Head of caudate nucleus (tissue), 42 donors: ENCODE data around the gene USP51.
"Not testable (repeated sequence)": the region's sequence is repeated elsewhere in the genome, so short reads cannot be mapped to it uniquely, and the experiment has no call there.

Experiments used
- DNase-seq, 42 donors: peaks; one replicate each; pipeline versions ENCODE4 v3.0.0 to v3.0.0-alpha.2; 2020 to 2021; ENCODE audit warnings: mixed read lengths in 7 of 42
- intact Hi-C: fragments of 100-400 bp; cut with DNase I; formaldehyde crosslinking; loops from one replicate; pipeline ENCODE4 v1.15.0; 2022

Gene USP51

DNA sequence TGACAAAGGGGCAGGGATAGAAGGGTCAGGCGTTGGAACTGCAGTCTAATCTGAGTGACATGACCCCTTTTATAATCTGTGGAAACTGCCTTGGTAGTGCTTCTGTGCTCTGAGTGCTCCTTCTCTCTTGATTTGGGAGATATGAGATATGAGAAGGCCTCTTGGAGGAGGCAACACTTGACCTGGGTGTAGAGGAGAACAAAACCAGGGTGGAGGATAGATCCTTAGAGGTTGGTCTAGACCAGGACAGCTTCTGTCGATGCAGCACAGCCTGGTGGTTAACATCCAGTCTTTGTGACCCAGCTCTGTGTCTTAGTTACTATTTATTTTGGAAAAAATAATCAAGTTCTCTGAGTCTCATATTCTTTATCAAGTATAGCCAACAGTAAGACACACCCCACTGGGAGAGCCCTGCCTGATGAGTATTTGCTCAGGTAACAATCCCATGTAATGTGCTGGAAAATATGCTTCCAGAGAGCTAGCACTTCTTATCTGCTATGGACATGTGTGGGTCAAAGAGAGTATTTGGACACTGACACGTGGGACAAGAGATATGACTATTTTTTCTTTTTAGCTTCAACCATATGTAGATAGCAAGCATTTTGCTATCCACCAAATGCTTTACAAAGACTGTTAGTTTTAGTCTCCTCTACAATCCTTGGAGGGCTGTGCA is 9.1 kb downstream of the USP51 start:
- intact Hi-C loops = no loop called here
- DNase-seq = no peak

DNA sequence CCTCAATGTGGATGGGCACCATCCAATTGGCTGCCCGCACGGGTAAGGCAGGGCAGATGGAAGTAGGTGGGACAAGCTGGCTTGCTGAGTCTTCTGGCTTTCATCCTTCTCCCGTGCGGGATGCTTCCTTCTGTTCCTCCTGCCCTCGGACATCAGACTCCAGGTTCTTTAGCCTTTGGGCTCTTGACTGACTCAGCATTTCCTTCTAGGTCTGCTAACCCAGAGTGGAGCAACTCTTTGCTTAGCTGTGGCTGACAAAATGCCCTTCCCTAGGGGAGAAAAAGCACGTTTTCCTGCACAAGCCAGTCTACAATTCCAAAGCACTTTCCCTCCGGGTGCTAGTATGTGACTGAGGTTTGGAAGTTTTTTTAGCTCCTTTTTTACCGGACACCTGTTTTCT is 9.7 kb downstream of the USP51 start:
- intact Hi-C loops, DNase-seq: not testable (repeated sequence)

GRCh38 chrX:55465791-55466190 is 23.9 kb downstream of the USP51 start:
- DNase-seq, intact Hi-C loops: not testable (repeated sequence)

DNA sequence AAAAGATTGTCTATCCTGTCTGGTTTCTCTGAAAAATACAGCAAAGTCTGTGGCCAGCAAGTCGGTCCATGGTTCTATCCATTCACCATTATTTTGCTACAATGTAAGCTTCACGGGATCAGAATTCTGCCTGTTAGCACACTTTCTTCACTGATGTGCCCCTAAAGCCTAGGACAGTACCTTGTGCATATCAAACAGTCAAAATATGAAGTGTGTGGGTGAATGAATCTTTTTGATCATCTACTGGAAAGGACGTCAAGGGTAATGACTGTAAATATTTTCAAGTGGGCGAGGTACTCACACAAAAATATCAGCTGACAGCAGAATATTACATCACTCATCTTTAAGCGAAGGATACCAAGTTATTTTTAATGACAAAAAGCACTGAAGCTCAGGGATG is 24.5 kb downstream of the USP51 start:
- DNase-seq, intact Hi-C loops: not testable (repeated sequence)

DNA sequence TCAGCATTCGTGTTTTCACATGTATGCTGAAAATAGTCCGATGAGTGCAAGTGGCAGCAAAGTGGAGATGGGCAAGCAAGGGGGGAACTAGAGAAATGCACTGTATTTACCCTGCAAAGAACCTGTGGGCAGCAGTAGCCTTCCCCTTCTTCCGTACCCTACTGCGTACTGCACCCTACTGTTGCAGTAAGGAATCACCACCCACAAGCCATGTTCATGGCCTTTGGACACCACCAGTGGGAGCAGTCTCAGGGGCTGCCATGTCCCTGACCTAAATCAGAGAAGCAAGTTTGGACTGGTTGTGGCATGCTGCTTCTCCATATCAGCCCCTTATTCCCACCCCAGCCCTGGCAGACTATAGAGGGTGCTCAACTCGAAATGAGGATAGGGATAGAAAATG is 25.6 kb downstream of the USP51 start:
- DNase-seq, intact Hi-C loops: not testable (repeated sequence)

GRCh38 chrX:55459926-55460325 is 29.7 kb downstream of the USP51 start:
- DNase-seq, intact Hi-C loops: not testable (repeated sequence)

DNA sequence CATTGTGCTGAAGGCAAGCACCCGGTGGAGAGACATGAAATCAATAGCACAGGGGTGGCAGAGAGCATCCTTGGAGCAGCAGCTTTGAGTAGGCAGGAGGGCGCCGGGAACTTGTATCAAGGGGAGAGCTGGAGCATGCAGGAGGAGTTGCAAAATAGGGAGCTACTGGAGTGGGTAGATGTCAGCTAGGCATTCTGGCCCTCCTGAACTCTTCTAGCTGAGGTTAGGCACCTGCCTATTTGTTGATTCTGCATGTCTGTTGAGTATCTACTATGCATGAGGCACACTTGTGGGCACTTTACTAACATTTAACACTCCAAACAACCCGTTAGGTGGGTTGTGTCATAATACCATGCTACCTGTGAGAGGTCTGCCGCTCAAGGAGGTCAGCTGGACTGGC is 30.2 kb downstream of the USP51 start:
- DNase-seq, intact Hi-C loops: not testable (repeated sequence)

DNA sequence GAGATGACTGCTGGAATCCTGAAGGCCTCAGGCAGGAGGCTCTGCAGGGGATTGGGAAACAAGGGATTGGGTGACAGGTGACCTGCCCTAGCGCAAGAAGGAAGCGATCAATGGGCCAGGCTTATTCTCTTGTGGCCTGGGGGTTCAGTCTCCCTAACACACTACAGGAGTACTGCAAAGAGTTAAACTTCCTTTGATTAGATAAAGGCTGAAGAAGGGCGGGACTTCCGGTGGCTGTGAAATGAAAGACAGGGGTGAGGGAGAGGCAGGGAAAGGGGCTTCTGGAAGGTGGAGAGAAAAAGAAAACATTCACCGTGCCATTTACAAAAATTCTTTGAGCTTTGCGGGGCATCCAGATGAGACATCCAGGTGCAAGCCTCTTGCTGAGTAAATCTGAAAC is 33.9 kb downstream of the USP51 start:
- intact Hi-C loops, DNase-seq: not testable (repeated sequence)

- peak in 3 of 42 donors; percentile 3 to 32 (median 10) for DNase-seq
- intact Hi-C loops = no loop called here
These were observed 36.9 kb downstream of the USP51 start for GRCh38 chrX:55452833-55453124.

DNA sequence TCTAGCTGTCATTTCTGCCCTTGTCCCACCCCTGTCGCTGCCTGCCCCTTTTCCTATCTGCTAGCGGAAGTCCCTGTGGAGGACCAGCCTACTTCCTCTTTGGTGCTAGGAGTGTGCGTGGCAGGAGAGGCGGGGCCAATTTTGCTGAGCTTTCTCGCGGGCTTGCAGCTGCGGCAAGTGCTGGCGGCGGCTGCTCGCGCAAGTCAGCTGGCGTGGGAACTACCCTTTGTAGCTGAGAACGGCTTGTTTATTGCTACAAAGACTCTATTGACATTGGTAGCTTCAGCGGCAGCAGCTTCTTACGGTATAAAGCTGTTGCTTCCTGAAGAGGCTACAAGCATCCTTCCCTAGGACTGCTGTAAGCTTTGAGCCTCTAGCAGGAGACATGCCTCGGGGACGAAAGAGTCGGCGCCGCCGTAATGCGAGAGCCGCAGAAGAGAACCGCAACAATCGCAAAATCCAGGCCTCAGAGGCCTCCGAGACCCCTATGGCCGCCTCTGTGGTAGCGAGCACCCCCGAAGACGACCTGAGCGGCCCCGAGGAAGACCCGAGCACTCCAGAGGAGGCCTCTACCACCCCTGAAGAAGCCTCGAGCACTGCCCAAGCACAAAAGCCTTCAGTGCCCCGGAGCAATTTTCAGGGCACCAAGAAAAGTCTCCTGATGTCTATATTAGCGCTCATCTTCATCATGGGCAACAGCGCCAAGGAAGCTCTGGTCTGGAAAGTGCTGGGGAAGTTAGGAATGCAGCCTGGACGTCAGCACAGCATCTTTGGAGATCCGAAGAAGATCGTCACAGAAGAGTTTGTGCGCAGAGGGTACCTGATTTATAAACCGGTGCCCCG is 37.4 kb downstream of the USP51 start, which contains the start of gene MAGEH1:
Gene MAGEH1 (plus strand): TSS at position 138 of the 843 bp plus-strand sequence. CDS start 248 bp downstream, at position 386.
- peak; percentile 80 to 96 (median 91) for DNase-seq
- intact Hi-C loops = no loop called here

DNA sequence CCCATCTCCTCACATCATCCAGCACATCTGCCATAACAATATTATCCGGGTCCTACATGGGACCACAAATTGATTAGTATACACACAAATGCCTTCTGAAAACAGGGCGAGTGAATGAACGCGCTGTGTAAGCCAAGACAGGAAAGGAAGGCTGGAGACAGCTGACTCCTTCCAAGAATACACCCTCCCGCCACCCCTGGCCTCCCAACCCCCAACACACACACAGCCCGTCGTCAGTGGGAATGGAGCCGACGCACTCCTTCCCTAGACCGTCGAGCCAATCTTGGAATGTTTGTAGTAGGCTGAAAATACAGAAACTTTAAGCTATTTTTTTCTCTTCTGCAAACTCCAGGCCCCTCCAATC is 38.0 kb downstream of the USP51 start:
- intact Hi-C loops = no loop called here
- peak in 1 of 42 donors; percentile 7 for DNase-seq

DNA sequence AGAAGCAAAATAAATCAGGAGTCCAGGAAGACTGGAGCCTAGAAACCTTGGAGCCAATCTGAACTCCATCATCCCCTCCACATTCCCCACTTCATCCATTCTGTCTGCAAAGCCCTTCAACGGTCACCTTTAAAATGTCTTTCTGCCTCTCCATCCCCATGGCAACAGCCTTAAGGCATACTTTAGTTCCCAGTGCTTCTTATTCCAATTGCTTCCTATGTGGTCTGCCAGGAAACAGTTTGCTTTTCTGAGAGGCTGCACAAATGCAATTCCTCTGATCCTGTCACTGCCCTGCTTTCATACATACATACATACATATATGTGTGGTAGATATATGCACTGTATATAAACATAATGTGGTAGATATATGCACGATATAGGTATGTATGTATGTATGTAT is 38.5 kb downstream of the USP51 start:
- intact Hi-C loops = no loop called here
- DNase-seq = no peak

DNA sequence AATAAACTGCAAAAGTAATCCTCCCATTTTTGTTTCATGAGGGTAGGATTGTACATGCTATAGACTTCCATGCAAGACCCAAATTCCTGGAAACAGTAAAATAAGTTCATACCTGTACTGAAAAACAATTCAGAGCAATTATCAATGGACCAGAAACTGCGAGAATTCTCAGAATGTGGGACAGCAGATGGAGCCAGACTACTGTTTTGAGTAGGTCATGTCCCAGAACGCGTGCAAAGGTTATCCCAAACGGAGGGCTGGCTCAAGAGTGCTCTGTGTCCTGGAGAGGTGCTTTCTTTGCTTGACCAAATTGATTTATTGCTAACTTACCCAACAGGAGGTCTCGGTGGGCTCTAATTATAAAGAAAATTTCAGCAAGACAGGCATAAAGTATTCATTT is 39.4 kb downstream of the USP51 start:
- DNase-seq = peak in 23 of 42 donors; percentile 2 to 54 (median 17)
- intact Hi-C loops = no loop called here

DNA sequence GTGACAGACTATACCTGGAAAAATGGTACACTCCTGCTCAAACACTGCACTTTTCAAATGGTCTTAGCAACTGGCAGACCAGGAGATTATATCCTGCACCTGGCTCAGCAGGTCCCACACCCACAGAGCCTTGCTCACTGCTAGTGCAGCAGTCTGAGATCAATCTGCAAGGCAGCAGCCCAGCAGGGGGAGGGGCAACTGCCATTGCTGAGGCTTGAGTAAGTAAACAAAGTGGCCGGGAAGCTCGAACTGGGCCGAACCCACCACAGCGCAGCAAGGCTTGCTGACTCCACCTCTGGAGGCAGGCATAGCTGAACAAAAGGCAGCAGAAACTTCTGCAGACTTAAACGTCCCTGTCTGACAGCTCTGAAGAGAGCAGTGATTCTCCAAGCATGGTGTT is 46.2 kb downstream of the USP51 start:
- DNase-seq, intact Hi-C loops: not testable (repeated sequence)
